Tibial nerve (tissue), 4 donors: ENCODE results near the gene IRAK1.

Experiments
- EP300 ChIP-seq, 2 donors: sonication (generic); formaldehyde crosslinking; IDR thresholded peaks; one replicate each; pipeline ENCODE4 v1.6.1; 2017; ENCODE audit warnings: antibody characterized with exemption in 2 of 2, mild to moderate bottlenecking in 1 of 2
- POLR2A ChIP-seq, 2 donors: fragments of 450-650 bp; IDR thresholded peaks; one replicate each; pipeline ENCODE4 v1.6.1; 2017; ENCODE audit warnings: antibody characterized with exemption in 2 of 2, mild to moderate bottlenecking in 2 of 2, moderate library complexity in 2 of 2
- TF ChIP-seq, protein P1 (sequence below), 5 experiments: fragments of 200-600 bp in 3 of 5; fragments of 450-650 bp in 2 of 5; sonication (generic) in 3 of 5; IDR thresholded peaks; one replicate each; pipeline ENCODE4 v1.5.1; 2016 to 2019; ENCODE audit warnings: antibody characterized with exemption in 5 of 5, mild to moderate bottlenecking in 3 of 5, moderate library complexity in 2 of 5

DNA sequence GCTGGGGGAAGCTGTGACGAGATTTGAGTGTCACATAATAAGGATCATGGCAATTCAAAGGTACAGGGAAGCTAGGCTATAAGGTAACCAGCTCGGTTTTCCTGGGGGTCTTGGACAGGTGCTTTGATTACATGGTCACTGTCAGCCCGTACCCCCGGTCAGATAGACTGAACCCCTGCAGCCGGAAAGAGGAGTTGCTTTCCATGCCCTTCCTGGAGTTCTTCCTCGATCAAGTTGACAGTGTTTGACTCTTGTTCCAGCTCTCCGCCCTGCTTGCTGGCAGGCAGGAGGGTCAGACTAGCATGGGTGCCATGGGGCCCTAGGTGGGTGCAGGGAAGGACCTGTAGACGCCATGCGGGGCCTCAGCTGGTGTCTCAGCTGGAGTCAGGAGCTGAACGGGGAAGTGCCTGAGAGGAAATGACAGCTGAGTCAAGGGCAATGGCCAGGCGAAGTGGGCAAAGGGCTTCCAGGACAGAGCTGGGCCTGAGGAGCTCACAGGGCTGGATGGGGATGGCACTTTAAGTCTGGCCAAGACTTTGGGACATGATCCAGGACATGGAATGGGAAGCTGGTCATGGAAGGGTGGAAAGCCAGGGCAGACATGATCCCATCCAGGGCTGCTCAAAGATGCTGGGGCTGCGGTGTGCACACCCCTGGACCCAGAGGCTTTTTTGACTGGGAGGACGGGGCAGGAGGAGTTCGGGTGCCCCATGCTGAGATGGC, 45.5 kb downstream of the IRAK1 start:
- TF ChIP-seq POLR2A (IDR thresholded peaks at IDR 0.05) (no peak), EP300 (IDR thresholded peaks at IDR 0.05) (no peak)
- TF ChIP-seq, protein P1, sequence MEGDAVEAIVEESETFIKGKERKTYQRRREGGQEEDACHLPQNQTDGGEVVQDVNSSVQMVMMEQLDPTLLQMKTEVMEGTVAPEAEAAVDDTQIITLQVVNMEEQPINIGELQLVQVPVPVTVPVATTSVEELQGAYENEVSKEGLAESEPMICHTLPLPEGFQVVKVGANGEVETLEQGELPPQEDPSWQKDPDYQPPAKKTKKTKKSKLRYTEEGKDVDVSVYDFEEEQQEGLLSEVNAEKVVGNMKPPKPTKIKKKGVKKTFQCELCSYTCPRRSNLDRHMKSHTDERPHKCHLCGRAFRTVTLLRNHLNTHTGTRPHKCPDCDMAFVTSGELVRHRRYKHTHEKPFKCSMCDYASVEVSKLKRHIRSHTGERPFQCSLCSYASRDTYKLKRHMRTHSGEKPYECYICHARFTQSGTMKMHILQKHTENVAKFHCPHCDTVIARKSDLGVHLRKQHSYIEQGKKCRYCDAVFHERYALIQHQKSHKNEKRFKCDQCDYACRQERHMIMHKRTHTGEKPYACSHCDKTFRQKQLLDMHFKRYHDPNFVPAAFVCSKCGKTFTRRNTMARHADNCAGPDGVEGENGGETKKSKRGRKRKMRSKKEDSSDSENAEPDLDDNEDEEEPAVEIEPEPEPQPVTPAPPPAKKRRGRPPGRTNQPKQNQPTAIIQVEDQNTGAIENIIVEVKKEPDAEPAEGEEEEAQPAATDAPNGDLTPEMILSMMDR (IDR thresholded peaks at IDR 0.05): no peak
